GM08714 (cell line): ENCODE data around the gene CRYBB3.
"Not testable (repeated sequence)": the region's sequence is repeated elsewhere in the genome, so short reads cannot be mapped to it uniquely, and the experiment has no call there.

Experiments
- H3K4me3 ChIP-seq: fragments of 200-500 bp; sonication (Bioruptor generic); 2 replicates; pipeline ENCODE4 v1.5.1; 2014; ENCODE audit warnings: mild to moderate bottlenecking, low read length, inconsistent platforms
- ZNF274 ChIP-seq: IDR thresholded peaks from 2 replicates; pipeline ENCODE4 v1.6.1; 2012; ENCODE audit warnings: mild to moderate bottlenecking, low read depth, low read length

Gene CRYBB3

GRCh38 chr22:25235547-25236290, 36.1 kb downstream of the CRYBB3 start:
- no peak for TF ChIP-seq ZNF274

GRCh38 chr22:25236417-25236816, 36.8 kb downstream of the CRYBB3 start:
- H3K4me3 ChIP-seq, result no peak overlapping the region
- no peak for TF ChIP-seq ZNF274

More at GRCh38 chr22:25235547-25236290, 36.1 kb downstream of the CRYBB3 start:
- H3K4me3 ChIP-seq, result no peak overlapping the region

- H3K4me3 ChIP-seq, result no peak overlapping the region
- TF ChIP-seq ZNF274, result no peak
Observed at GRCh38 chr22:25237503-25237902, 37.8 kb downstream of the CRYBB3 start.

- not testable (repeated sequence) for H3K4me3 ChIP-seq
Observed at GRCh38 chr22:25238058-25238457, 38.4 kb downstream of the CRYBB3 start.

GRCh38 chr22:25255169-25255568, 55.5 kb downstream of the CRYBB3 start:
- not testable (repeated sequence) for H3K4me3 ChIP-seq
